Amygdala (tissue), 56 donors: ENCODE data around the gene RBPMS2.
A peak's percentile ranks its signal among the peaks of the same experiment; 100 is the strongest.

Experiments
- DNase-seq, 56 donors: peaks; one replicate each; lab custom pipeline; 2025; lab: John Stamatoyannopoulos, UW

The RBPMS2 gene

DNA sequence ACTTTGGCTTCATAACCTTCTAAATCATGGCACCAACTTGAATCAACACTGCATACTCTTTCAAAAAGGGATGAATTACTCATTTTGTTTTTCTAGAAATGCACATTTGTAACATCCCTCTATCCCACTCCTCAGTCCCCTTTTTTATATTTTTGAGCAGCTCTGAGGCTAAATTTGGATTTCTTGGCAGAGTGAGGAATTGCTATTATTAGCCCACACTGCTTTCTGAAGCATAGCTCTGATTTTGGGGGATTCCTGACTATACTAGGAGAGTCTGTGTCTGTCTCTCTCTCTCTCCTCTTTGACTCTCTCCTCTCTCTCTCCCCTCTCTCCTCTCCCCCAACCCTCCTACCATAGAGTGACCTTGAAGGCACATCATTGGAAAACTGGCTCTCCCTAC, 76.6 kb downstream of the RBPMS2 start:
- DNase-seq: no peak

- DNase-seq: peak in 1 of 56 donors; percentile 42
Observed at GRCh38 chr15:64697911-64698369, 77.4 kb downstream of the RBPMS2 start.

- DNase-seq: no peak
Observed at GRCh38 chr15:64696481-64696880, 78.9 kb downstream of the RBPMS2 start.

DNA sequence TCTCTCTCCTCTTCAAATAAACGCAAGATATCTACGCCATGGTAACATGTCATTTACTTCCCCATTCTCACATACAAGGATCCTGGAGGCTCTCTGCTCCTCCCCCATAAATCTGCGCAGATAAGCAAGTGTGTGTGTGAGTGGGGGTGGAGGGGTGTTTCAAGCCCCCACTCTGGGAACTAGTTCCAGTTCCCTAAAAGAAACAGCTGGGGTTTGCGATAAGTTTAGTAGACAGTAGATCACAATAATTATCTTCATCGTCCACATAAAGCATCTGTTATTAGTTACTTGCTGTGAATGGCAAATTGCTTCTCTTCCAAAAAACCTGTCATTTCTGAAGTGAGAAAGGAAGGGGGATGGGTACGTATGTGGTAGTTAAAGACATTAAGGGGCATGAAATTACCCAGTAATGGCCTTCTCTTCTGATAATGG, 79.8 kb downstream of the RBPMS2 start:
- DNase-seq: peak in 11 of 56 donors; percentile 15 to 58 (median 26)

- peak in 5 of 56 donors; percentile 12 to 42 (median 23) for DNase-seq
Observed at GRCh38 chr15:64694816-64695215, 80.6 kb downstream of the RBPMS2 start.

- DNase-seq: peak in 10 of 56 donors; percentile 10 to 52 (median 24)
Observed at GRCh38 chr15:64693134-64693533, 82.3 kb downstream of the RBPMS2 start.

GRCh38 chr15:64691896-64692565, 83.4 kb downstream of the RBPMS2 start:
- peak in 5 of 56 donors; percentile 12 to 32 (median 24) for DNase-seq

GRCh38 chr15:64690578-64691296, 84.7 kb downstream of the RBPMS2 start:
- DNase-seq: no peak

DNA sequence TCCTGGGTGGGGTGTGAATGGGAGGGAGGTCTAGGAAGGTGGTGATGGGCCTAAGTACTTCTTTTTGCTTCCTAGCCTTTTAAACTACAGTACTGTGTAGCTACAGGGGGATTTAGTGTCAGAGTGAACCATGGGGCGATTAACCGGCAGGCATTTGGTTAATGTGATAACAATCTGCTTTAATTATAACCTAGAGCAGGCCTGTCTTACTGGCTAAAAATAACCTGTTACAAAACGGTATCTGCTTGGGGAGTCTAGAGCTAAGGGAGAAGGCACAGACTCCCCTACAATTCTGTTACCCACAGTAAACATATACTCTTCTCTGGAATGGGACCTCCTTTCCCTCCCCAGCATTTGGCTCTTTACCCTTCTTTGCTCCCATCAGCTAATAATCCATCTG, 85.4 kb downstream of the RBPMS2 start:
- DNase-seq: no peak
